HG02840 (cell line): ENCODE data around the gene TPT1.
"Not testable (repeated sequence)": the region's sequence is repeated elsewhere in the genome, so short reads cannot be mapped to it uniquely, and the experiment has no call there.

ENCODE experiments used
- ATAC-seq: cut with Tn5 transposase; IDR thresholded peaks from one replicate; pipeline ENCODE4 v1.9.1; 2021; ENCODE audit warnings: mild to moderate bottlenecking, moderate library complexity, moderate number of reproducible peaks; ENCODE audit not compliant: unreplicated experiment, low FRiP score

Gene TPT1

DNA sequence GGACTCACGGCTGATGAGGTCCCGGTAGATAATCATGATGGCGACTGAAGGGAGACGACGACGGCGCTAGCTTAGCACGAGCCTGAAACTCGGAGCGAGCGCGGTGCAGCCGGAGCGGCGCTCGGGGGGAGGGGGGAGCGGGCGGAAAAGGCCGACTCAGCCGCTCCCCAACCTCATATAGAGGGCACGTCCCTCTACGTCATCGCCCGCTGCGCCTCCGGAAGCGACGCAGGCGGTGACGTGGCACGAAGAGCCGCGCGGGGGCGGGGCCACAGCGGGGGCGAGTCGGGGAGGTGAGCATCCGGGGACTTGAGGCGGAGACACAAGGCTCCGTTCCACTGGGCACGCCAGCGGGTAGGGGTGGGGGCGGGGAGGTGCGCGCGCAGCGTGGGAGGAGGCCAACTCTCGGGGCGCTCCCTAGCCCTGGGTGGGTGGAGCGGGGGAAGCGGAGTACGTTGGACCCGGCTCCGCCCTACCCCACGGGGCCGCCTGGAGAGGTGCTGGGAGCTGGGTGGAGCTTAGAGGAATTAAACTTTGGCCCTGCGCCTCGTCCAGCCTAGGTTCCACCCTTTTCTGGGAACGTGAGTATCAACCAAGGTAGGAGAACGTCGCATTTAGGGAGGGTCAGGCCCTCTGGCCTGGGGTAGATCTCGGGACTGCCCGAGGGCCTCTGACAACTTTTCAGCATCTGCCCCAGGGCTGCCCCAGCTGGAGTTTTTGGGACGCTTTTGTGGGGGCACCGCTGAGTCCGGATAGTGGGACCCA is at the start of gene TPT1:
Gene TPT1, minus strand, starts transcription at position 150 of the 765 bp plus-strand sequence. Its CDS starts 114 bp downstream, at position 36.
- peak; percentile 86 for ATAC-seq

DNA sequence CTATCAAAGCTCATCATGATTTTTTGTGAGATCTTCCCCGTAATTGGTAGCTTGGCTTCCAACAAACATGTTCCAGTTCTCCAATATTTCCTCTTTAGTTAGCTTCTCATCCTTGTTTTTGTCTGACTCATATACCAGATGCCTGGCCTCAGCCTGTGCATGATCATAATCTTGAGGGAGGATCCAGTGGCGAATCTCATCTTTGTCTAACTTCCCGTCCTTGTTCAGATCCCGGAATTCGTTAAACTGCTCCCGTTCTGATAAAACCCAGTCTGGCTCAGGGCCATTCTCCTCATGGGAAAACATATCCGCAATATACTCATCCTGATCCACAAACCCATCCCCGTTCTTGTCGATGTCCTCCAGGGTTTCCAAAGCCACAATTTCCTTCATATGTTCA is 49.4 kb upstream of the TPT1 start:
- ATAC-seq, result not testable (repeated sequence)

DNA sequence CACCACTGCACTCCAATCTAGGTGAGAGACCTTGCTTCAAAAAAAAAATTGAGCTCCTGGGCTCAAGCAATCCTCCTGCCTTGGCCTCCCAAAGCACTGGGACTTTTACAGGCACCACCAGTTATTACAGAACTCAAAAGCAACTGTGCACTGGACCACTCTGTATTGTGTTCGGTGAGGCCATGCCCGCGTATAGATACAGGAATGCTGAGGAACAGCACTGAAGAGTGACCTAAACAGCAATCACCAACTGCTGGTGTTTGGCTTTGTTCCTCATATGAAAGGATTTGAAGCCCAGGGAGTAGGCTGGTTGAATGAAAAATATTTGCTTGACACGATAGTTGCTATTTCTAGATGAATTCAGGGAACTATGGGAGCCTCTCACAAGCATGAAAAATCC is 47.7 kb upstream of the TPT1 start:
- no peak for ATAC-seq

DNA sequence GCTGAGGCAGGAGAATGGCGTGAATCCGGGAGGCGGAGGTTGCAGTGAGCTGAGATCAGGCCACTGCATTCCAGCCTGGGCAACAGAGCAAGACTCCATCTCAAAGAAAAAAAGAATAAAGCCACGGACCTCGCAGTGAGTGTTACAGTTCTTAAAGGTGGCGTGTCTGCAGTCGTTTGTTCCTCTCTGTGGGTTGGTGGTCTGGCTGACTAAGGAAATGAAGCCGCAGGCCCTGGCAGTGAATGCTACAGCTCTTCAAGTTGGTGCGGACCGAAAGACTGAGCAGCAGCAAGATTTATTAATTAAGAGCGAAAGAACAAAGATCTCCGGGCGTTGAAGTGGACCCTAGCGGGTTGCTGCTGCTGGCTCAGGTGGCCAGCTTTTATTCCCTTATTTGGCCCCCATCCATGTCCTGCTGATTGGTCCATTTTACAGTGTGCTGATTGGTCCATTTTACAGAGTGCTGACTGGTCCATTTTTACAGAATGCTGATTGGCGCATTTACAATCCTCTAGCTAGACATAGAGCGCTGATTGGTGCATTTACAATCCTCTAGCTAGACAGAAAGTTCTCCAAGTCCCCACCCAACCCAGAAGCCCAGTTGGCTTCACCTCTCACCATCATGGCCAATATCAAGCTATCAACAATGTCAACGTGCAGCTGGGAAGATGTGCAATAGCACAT is 46.1 kb upstream of the TPT1 start:
- ATAC-seq, result not testable (repeated sequence)

DNA sequence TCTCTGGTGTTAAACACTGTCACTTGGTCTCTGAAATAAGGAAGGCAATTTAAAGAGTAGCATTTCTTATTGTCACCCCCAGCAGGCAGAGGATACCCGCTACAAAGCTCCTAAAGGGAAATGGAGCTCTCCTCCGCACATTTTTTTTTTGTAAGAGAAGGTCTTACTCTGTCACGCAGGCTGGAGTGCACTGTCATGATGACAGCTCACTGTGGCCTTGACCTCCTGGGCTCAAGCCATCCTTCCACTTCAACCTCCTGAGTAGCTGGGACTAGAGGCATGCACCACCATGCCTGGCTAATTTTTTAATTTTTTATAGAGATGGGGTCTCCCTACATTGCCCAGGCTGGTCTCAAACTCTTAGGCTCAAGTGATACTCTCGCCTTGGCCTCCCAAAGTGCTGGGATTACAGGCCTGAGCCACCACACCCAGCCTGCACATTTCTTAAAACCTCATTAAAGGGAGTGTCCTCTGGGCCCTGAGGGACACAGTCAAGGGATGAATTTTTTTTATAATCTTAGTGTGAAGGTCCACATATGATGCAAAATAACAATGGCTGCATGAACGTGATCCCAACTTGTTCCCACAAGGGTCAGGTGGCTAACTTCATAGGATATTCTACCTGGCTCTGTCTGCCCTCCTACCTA is 45.0 kb upstream of the TPT1 start:
- ATAC-seq, result no peak

DNA sequence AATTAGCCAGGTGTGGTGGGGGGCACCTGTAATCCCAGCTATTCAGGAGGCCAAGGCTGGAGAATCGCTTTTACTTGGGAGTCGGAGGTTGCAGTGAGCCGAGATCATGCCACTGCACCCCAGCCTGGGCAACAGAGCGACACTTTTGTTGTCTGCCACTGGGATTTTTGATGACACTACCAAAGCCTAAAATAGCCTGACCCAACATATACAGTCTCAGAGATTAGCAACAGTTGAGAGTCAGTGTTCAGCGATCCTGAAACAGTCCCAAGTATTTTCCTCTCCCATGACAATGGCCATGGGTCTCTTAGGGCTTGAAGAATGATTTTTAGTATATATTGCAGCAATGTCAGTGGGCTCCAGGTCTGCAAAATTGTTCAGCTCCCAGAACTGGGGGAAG is 44.3 kb upstream of the TPT1 start:
- ATAC-seq, result no peak

DNA sequence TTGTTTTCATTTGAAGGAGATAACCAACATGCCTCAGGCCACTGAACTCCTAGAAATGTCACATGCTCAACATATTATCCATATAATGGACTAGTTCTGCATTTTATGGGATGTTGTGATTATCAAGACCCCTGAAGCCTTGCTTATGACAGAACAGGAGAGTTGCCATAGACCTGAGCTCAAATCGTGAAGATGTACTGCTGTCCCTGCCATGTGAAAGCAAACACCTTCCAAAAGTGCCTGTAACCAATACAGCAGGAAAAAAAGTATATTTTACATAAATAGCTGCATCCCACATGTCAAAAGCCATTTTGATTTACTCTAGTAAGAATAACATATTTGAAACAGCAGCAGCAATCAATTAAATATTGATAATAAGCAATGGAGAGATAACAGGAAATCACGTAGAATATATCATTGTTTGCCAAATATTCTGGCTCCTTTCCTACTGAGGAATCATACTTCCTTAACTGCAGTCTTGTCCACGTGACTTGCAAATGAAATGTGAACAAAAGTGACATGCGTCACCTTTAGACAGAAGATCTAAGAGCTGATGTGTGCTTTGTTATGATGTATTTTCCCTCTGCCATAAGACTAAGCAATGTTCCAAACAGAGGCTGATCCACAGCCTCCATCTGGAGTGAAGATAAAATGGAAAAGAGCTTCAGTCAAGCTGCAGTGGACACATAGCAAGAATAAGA is 43.6 kb upstream of the TPT1 start:
- ATAC-seq, result no peak

DNA sequence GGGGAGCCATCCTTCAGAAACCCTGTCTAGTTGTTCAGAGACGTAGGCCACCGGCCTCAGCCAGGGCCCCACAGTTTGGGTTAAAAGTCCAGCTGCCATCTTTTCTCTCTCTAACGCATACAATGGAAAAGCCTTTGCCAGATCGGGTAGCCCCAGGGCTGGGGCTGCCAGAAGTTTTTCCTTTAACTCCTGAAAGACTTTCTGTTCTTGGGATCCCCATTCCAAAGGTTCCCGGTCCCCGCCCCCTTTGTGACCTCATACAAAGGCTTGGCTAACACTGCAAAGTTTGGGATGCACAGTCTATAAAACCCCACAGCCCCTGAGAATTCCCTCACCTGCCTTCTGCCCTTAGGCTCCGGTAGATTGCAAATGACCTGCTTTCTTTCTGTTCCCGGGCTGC is 41.8 kb upstream of the TPT1 start:
- not testable (repeated sequence) for ATAC-seq

DNA sequence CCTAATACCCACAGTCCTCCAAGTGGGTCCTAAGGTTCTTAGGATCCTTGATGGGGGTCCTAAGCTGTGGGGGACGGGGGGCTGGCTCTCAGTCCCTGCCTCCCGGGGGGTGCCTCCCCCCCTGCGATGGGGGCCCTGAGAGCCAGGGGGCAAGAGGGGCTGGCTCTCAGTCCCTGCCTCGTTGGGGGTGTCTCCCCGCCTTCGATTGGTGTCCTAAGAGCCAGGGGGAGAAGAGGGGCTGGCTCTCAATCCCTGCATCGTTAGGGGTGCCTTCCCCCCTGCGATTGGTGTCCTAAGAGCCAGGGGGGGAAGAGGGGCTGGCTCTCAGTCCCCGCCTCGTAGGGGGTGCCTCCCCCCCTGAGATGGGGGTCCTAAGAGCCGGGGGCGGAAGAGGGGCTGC is 40.2 kb upstream of the TPT1 start:
- no peak for ATAC-seq

DNA sequence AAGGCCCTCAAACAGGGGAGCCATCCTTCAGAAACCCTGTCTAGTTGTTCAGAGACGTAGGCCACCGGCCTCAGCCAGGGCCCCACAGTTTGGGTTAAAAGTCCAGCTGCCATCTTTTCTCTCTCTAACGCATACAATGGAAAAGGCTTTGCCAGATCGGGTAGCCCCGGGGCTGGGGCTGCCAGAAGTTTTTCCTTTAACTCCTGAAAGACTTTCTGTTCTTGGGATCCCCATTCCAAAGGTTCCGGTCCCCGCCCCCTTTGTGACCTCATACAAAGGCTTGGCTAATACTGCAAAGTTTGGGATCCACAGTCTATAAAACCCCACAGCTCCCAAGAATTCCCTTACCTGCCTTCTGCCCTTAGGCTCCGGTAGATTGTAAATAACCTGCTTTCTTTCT is 39.7 kb upstream of the TPT1 start:
- ATAC-seq, result not testable (repeated sequence)

DNA sequence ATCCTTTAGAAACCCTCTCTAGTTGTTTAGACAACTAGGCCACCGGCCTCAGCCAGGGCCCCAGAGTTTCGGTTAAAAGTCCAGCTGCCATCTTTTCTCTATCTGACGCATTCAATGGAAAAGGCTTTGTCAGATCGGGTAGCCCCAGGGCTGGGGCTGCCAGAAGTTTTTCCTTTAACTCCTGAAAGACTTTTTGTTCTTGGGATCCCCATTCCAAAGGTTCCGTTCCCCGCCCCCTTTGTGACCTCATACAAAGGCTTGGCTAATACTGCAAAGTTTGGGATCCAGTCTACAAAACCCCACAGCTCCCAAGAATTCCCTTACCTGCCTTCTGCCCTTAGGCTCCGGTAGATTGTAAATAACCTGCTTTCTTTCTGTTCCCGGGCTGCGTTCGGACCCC is 38.5 kb upstream of the TPT1 start:
- ATAC-seq, result not testable (repeated sequence)

DNA sequence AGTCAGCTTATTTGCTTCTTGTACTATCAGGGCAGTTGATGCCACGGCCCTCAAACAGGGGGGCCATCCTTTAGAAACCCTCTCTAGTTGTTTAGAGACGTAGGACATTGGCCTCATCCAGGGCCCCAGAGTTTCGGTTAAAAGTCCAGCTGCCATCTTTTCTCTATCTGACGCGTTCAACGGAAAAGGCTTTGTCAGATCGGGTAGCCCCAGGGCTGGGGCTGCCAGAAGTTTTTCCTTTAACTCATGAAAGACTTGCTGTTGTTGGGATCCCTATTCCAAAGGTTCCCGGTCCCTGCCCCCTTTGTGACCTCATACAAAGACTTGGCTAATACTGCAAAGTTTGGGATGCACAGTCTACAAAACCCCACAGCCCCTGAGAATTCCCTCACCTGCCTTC is 37.8 kb upstream of the TPT1 start:
- ATAC-seq, result not testable (repeated sequence)

DNA sequence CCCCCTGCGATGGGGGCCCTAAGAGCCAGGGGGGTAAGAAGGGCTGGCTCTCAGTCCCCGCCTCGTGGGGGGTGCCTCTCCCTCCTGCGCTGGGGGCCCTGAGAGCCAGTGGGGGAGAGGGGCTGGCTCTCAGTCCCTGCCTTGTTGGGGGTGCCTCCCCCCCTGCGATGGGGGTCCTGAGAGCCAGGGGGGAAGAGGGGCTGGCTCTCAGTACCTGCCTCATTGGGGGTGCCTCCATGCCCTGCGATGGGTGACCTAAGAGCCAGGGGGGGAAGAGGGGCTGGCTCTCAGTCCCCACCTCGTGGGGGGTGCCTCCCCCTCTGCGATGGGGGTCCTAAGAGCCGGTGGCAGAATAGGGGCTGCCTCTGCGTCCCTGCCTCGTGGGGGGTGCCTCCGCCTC is 36.3 kb upstream of the TPT1 start:
- not testable (repeated sequence) for ATAC-seq

DNA sequence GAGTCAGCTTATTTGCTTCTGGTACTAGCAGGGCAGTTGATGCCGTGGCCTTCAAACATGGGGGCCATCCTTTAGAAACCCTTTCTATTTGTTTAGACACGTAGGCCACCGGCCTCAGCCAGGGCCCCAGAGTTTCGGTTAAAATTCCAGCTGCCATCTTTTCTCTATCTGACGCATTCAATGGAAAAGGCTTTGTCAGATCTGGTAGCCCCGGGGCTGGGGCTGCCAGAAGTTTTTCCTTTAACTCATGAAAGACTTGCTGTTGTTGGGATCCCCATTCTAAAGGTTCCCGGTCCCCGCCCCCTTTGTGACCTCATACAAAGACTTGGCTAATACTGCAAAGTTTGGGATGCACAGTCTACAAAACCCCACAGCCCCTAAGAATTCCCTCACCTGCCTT is 35.7 kb upstream of the TPT1 start:
- ATAC-seq, result not testable (repeated sequence)

DNA sequence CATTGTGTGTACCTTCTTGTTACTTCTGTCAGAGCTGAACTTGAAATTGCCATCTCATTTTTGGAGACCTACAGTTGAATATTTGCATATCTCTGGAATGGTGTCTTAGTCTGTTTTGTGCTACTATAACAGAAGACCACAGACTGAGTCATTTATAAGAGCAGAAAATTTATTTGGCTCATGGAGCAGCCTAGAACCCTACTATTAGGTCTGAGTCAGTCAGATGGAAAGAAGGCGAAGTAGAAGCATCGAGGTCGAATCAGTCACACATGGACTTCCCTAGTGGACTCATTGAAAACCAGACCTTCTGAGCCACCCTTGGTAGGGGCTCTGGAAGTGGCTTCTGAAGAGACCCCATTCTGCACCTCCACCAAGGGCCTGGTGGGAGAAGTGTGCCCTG is 33.9 kb upstream of the TPT1 start:
- ATAC-seq, result no peak

DNA sequence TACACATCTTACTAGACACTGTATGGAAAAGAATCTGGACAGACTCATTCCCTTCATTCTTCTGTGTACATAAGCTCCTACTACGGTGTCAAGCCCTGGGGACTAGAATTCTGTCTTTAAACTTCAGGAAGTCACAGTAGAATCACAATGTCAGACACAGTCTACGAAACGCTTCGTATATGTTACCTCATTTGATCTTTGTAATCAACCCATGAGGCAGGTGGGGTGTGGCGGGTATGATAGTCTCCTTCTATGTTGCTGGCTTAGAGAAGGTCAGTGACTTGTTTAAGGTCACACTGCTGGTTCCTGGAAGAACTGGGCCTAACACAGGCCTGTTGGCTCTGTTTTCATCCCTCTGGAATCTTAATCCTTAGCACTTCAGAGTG is 32.2 kb upstream of the TPT1 start:
- ATAC-seq, result no peak

DNA sequence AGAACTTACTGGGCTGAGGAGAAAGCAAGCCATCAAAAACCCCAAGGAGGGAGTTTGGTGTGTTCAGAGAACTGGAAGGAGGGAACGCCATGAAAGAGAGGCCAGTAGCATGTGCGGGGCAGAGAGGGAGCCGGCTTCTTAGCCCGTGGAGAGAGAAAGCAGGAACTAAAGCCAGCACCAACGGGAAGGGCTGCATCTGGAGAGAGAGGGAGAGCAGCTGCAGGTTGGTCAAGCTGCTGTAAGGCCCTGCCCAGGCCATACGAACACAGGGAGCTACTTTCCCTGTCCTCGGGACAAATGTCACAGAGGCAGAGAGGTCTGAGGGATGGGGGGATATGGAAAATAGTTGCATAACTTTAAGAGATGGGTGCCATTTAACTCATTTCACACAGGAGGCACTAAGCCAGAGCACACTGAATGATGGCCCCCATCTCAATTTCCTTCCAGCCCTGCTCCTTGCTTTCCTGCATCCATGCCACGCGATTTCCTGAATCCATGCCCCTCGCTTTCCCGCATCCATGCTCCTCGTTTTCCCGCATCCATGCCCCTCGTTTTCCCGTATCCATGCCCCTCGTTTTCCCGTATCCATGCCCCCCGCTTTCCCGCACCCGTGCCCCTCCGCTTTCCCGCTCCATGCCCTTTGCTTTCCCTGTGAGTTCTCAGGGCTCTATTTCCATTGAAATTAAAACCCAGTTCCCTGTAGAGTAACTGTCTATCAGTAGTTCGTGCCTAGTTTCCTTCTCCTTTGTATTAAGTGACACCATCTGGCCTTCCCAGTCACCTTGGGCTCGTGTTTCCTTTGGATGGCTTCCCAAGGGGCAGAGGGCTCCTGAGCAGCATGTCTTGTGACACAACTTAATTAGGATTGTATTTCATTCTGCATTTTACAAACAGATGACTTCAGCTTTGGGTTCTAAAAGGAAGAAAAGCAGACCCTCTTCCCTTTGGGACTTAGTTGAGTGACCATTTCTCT is 31.5 kb upstream of the TPT1 start:
- ATAC-seq, result no peak

DNA sequence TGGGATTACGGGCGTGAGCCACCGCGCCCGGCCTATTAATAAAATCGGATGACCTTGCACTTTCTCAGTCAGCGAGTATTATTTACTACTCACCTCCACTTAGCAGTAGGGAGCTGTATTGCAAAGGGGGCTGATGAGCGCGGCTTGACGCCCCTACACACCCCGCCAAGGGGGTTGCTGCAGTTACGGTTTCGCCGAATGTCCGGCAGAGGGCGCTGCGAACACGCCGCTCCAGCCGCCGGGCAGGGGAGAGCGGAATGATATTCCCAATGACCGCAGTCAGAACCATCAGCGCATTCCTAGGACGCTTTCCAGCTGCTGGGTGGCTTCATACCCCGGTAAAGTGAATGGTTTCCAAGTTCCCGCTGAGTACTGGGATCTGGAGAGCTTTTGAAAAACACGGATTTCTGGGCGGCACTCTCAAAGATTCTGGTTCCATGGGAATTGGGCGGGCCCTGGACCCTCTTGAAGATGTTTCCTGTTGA is 30.0 kb upstream of the TPT1 start:
- no peak for ATAC-seq

DNA sequence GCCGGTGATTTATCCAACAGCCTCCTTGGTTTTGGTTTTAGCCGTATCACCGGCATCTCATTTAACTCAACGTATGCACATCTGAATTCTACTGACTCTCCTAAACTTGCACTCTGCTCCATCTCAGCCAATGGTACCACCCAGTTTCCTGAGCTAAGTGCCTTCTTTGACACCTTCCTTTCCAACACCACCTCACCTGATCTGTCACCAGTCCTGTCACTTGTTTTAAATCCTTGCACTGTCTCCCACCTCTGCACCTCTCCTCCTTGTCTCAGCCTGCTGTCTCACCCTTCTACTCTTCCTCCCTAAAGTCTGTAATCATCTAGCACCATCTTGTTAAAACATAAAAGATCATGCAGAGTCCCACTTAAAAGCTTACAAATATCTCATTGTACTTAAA is 28.1 kb upstream of the TPT1 start:
- no peak for ATAC-seq

DNA sequence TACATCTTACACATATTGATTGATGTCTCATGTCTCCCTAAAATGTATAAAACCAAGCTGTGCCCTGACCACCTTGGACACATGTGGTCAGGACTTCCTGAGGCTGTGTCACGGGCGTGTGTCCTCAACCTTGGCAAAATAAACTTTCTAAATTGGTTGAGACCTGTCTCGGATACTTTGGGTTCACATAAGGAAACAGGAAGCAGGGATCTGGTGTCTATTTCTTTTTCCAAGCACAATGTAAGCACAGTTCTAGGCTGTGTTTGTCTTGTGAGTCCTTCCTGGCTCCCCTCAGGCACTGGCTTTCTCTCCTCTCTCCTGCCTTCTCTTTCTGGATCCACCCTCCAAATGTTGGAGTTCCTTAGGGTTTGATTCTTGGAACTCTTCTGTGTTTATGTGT is 27.6 kb upstream of the TPT1 start:
- ATAC-seq, result no peak
